Measurements from ENCODE around the gene DNM2.

GRCh38 chr19:10855879-10856522 lies 138.1 kb downstream of the DNM2 start:
- no peak for TF ChIP-seq POLR2A (IDR thresholded peaks at IDR 0.05)
- TF ChIP-seq, protein P1, sequence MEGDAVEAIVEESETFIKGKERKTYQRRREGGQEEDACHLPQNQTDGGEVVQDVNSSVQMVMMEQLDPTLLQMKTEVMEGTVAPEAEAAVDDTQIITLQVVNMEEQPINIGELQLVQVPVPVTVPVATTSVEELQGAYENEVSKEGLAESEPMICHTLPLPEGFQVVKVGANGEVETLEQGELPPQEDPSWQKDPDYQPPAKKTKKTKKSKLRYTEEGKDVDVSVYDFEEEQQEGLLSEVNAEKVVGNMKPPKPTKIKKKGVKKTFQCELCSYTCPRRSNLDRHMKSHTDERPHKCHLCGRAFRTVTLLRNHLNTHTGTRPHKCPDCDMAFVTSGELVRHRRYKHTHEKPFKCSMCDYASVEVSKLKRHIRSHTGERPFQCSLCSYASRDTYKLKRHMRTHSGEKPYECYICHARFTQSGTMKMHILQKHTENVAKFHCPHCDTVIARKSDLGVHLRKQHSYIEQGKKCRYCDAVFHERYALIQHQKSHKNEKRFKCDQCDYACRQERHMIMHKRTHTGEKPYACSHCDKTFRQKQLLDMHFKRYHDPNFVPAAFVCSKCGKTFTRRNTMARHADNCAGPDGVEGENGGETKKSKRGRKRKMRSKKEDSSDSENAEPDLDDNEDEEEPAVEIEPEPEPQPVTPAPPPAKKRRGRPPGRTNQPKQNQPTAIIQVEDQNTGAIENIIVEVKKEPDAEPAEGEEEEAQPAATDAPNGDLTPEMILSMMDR (IDR thresholded peaks at IDR 0.05), result peak in 2 of 4 experiments; percentile 11 to 26
